ENCODE results near the gene CYRIA.

The CYRIA gene

GRCh38 chr2:16626997-16627605 is 38.5 kb downstream of the CYRIA start:
- DNase-seq, result no peak

DNA sequence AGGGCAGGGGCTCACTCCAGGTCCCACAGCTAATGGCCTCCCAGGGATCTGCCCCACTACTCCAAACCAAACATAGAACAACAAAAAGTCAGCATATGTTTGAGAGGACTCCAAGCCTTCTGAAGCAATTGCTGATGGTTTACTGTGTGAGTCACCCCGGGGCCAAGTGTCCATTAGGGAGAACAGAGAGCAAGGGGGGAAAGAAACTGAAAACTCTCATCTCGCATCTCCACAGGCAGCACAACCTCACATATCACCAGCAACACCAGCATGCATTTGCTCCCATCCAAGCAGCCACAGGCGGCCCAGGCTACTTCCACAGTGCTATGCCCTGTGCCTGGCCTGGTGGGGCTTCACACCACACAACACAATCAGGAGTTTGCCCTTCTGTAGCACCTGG is 39.1 kb downstream of the CYRIA start:
- no peak for DNase-seq

- DNase-seq, result no peak
Measured at GRCh38 chr2:16625759-16626158, 39.9 kb downstream of the CYRIA start.

GRCh38 chr2:16625201-16625729 is 40.4 kb downstream of the CYRIA start:
- no peak for DNase-seq

DNA sequence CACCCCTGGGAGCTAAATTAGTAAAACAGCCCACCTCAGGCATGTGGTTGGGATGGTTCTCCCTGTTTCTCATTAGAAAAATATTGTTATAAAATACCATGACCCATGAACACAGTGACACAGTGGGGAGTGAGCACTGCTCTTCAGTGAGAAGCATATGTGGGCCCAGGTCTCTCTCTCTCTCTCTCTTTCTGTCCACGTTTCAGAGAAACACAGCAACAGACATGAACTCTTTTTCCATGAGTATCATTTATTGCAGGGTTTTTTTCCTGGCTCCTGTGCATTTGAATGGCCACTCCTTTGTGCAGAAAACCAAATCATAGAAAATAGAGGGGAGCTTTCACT is 41.2 kb downstream of the CYRIA start:
- DNase-seq, result no peak

DNA sequence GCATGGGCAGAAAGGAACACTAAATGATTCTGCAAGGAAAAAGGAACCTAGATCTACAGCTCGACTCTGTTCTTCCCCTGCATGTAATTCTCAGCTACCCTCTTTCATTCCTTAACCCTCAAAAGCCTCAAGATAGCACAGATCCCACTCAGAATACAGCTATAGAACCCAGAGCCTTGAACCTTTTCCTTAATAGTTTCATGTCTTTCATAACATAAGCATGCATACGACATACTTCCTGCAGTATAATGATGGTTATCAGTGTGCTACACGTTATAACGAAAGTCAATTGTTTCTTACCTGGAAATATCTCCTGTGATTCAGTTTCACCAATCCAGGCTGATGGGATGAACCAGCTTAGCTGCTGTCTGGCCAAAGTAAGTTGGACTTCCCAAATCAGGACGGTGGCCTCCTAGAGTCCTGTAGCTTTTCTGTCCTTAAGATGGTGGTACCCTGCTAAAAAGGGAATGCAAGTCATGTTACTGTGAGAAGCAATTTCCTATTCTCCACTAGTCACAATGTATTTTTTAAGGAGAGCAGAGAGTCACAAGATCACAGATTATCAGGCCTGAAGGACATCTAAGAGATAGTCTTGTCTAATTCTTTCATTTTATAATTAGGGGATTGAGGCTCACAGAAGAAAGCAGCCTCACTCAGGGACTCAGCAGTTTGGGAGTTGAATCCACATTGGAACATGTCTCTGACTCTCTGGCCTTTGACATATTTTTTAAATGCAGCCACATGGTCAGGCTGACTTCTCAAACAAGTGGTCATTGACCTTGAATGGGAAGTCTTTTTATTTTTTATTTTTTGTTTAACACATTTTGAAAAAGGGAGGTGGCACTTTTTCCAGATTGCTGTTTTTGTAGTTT is 41.8 kb downstream of the CYRIA start:
- no peak for DNase-seq

DNA sequence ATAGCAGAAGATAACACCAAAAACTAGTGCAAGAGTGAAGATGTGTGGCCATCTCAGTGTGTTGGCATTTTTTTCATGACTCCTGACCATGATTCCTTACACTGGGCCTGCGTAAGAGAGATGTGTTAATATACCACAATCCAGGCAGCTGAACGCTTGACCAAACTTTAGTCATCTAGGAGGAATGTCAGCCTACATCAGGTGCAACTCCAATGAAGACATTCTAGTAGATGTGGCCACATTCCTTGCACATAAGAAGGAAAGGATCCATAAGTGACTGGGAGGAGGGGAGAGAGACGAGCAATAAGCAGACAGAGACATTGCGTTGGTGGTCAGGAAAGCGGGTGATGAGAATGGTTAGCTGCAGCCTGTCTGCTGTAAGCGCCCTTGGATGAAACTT is 42.6 kb downstream of the CYRIA start:
- no peak for DNase-seq

DNA sequence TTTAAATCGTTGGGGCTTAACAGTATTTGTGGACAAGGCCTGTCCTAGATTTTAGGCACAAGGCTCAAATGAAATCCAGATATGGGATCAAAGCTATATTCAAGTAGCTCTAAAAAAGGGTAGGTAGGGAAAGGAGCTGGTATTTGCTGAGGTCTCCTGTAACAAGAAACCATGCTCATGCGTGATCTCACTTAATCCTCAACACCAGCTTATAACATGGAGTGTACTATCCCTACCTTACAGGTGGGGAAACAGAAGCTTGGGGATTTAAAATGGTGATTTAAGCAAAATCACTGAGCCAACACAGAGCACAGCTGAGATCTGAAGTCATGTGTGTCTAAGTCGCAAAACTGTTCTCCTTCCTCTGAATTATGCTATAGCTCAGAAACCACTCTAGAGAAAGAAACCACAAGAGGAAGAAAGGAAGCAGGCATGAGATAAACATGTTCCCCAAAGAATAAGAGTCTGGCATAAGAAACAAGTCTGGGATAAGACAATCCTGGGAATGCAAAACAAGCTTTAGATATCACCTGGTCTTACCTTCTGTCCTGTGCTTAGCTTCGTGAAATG is 43.1 kb downstream of the CYRIA start:
- no peak for DNase-seq

DNA sequence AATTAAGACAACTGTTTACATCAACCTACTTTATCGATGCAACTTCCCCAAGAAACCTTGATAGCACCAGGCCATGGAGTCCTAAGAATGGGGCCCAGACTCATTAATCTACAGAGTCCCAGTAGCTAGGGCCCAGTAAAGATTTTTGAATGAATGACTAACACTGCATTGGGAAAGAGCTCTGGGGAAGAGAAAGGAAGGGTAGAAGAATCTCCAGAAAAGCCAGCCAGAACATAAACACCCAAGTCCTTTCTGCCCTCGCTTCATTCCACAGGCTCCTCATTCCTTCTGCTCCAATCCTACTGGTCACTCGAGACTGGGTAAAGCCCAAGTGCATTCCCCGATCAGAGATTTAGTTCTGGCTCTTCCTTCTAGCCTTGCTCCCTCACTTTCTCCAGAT is 44.3 kb downstream of the CYRIA start:
- no peak for DNase-seq

GRCh38 chr2:16620590-16620989 is 45.0 kb downstream of the CYRIA start:
- DNase-seq, result no peak

- no peak for DNase-seq
Measured at GRCh38 chr2:16619576-16620245, 45.9 kb downstream of the CYRIA start.

GRCh38 chr2:16617282-16618266 is 48.1 kb downstream of the CYRIA start:
- DNase-seq, result no peak

All from stimulated activated CD8-positive, alpha-beta memory T cell treated with anti-CD3 and anti-CD28 coated beads, Interleukin-4, amount 100 ng/mL, for 48 hours (primary cell).